NCI-H82 treated with DMSO at 0.1 percent for 48 hours (cell line): ENCODE measurements around the gene TPM4.
"Not testable (repeated sequence)": the region's sequence is repeated elsewhere in the genome, so short reads cannot be mapped to it uniquely, and the experiment has no call there.

Experiments
- DNase-seq: peaks from one replicate; lab custom pipeline; 2025; ENCODE audit not compliant: unreplicated experiment; lab: John Stamatoyannopoulos, UW

The TPM4 gene

GRCh38 chr19:16070366-16070990 lies 5.8 kb upstream of the TPM4 start:
- DNase-seq = no peak

DNA sequence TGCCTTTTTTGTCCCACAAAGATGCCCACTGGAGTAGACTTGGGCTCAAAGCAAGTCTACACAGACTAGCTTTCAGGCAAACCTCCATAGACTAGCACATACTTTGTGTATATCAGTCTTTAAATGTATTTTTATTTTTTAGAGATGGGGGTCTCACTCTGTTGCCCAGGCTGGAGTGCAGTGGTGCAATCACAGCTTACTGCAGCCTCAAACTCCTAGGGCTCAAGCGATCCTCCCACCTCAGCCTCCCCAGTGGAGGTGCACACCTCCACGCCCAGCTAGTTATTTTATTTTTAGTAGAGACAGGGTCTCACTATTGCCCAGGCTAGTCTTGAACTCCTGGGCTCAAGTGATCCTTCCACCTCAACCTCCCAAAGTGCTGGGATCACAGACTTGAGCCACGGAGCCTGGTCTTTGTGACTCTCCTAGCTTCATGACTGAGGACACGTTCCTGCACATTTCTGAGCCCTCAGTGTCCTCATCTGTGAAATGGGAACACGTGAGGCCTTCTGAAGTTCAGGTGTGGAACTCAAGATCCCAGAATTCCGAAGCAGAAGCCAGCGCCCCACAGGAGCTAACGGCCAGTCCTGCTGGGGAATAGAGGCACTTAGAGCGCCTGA lies 5.1 kb upstream of the TPM4 start:
- no peak for DNase-seq

DNA sequence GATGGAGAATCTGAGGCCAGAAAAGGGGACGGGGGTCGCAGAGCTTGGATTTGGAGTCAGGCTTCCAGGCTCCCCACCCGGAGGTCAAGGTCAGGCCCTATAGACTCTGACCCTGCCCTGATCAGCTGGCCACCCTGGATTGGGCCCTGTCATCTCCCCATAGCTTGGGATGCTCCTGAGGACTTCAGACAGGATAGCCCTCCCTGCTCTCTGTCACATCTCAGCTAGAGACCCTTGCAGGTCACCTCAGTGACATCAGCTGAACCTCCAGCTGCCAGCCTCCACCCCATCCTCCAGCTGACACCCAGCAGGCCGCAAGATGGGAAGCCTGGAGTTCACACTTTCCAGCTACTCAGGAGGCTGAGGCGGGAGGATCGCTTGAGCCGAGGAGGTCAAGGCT lies 2.8 kb upstream of the TPM4 start:
- no peak for DNase-seq

- DNase-seq = no peak
These were observed 2.3 kb upstream of the TPM4 start for GRCh38 chr19:16073988-16074387.

DNA sequence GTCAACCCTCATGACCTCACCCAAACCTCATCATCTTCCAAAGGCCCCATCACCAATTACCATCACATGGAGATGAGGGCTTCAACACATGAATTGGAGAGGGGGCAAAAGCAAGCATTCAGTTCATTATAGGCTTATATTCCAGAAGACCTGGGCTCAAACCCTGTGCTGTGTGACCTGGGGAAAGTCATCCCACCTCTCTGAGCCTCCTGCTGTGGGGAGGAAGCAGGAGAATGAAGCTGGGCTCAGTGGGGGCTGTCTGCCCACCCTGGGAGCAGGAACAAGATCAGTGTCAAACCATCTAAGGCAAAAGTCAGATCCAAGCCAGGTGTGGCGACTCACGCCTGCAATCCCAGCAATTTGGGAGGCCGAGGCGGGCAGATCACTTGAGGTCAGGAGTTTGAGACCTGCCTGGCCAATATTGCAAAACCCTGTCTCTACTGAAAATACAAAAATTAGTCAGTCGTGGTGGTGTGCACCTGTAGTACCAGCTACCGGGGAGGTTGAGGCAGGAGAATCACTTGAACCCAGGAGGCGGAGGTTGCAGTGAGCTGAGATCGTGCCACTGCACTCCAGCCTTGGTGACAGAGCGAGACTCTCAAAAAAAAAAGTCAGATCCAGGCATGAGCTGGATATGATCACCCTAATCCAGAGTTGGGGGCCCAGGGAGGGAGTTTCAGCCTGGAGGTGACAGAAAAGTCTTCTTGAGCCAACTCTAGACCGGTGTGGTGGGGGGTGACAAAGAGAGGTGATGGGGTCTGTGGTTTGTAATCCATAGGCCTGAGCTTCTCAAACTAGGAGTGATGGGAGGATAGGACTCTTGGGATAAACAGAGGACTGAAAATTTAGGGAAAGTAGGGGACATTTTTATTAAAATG lies 1.6 kb upstream of the TPM4 start:
- no peak for DNase-seq

DNA sequence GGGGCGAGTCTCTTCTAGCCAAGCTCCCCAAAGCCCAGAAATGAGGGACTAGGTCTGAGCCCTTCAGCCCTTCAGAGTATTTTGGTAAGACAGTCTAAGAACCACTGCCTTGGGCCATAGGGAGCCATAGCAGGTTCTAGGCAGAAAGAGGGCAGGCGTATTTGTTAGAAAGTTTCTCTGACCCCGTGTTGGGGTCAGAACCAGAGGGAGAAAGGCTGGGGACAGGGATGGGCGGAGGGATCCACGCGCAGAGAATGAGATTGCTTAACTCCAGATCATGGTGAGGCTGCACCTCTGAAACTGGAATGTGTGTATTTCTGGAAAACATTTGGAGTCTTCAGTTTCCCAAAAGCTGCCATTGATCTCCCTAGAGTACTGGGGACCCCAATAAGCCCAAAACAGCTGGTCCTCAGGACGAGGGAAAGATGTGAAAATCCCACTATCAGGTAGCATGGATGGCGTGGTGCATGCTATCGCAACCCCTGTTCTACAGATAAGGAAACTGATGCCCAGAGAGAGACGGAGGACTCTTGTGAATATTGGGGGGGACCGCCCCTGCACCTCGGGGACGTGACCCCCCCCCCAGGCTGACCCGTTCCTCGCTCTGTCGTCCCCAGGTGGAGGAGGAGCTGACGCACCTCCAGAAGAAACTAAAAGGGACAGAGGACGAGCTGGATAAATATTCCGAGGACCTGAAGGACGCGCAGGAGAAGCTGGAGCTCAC lies 703 bp upstream of the TPM4 start:
- no peak for DNase-seq

DNA sequence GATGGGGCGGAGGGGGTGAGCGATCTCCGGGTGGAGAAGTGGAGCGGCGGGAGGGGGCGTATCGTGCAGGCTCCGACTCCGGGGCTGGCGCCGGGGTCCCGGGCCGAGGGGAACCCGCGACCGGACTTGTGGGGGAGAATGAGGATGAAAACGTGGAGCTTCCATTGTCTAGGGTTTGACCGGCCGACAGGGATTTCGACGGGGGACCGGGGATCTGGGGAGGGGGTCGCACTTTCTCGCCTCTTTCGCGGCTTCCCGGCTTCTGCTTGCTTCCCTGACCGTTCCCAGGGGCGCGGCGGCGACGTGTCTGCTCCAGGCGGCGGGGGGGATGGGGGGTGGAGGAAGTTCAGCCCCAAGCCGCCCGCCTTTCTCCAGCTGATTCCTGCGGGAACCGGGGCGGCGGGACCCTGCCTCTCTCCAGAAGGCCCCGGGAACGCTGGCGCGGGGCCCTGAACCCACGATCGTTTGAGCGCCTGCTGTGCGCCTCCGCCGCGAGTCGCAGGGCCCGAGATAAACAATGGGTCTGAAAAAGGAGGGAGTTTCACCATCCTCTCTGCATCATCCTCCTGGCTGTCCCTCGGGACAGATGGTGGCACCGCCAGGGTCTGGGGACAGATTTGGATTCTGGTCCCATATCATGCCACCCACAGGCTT lies 790 bp downstream of the TPM4 start:
- DNase-seq = peak; percentile 25

GRCh38 chr19:16077984-16078758 lies 1.9 kb downstream of the TPM4 start:
- peak; percentile 93 for DNase-seq

DNA sequence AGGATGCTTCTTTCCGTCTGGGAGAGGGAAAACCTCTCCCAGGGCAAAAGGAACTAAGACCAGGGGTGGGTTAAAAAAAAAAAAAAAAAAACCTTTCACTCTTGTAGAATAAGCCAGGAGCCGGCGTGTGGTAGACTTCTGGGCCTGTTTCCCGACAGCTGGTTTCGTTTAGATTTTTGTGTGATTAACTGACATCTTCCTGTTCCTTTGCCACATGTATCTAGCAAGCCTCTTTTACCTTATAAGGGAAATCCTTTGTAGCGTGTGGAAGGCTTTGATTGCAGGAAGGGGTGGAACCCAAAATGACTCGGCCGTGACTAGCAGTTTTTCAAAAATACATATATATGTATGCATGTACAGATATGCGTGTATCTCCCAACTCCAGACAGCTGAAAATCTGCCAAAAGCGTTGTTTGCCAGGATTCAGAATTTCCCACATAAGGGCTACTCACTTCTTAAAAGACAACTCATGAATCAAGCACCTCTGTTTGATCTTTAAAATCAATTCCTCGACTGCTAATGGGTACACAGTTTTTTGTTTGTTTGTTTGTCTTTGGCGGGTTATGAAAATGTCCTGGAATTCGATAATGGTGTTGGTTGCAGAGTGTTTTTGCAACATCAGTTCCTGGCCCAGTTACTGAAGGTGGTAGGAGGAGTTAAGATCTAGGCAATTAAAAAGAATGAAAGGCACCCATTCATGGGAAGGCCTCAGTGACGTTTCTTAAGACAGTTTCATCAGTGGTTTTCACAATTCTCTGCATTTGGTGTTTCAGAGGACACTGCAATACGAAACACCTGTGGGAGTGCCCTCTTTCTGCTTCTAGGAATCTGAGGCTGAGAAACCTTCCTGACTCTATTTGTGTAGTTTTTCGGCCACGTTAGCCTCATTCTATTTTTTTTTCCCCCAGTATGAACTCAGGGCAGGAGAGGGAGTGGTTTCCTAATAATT lies 2.7 kb downstream of the TPM4 start:
- peak; percentile 44 for DNase-seq

DNA sequence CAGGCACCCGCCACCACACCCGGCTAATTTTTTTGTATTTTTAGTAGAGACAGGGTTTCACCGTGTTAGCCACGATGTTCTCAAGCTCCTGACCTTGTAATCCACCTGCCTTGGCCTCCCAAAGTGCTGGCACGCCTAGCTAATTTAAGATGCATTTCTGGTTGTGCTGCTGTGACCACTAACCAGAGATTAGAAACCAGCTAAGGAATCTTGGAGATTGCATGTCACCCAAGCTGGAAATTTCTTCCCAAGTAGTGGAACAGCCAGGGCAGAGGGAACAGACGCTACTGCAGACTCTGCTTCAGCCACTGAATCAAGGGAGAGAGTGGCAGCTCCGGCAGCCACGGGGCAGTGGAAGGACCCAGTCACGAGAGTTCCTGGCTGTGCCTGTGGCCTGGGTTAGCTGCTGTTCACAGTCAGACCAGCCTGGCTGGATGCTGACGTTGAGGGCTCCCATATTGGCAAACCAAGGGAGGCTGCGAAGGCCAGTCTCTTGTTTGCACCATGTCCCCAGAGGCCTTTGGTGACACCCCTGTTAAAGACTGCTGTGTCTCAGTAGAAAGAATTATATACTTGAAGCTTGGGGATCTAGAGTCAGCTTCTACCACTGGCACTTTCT lies 7.9 kb downstream of the TPM4 start:
- no peak for DNase-seq

- no peak for DNase-seq
These were observed 8.8 kb downstream of the TPM4 start for GRCh38 chr19:16085115-16085514.

DNA sequence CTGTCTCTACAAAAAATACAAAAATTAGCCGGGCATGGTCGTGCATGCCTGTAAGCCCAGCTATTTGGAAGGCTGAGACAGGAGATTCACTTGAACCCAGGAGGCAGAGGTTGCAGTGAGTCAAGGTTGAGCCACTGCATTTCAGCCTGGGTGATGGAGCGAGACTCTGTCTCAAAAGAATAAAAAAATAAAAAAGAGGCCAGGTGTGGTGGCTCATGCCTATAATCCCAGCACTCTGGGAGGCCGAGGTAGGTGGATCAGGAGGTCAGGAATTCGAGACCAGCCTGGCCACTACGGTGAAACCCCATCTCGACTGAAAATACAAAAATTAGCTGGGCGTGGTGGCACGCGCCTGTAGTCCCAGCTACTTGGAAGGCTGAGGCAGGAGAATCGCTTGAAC lies 11.1 kb downstream of the TPM4 start:
- not testable (repeated sequence) for DNase-seq

- no peak for DNase-seq
These were observed 11.6 kb downstream of the TPM4 start for GRCh38 chr19:16087940-16088339.

DNA sequence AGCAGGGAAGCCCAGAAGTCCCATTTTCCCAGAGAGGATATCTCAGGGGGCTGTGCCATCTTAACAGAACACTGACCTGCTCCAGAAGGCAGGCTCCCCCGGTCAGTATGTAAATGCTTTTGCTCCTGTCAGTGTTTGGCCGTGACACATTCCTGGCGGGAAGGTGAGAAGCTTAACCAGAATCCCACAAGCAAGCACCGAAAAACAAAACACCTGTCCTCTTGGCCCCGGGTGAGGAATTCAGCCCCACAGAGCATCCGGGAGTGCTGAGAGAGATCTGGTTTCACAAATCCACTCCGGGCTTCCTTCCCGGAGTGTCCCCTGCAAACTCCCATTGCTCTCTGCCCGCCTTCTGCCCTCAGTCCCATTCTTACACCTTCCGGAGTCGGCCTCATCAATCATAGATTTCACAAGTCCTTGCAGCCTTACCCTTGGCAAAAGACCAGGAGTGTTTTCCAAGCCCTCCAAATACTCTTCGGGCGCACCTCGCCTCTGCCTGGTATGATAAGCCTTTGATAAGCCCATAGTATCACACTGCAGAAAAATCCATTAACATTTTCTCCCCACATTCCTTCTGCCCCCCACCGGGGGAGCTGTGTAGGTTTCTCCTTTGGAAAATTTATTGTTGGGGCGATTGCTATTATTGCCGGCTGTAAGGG lies 12.2 kb downstream of the TPM4 start:
- DNase-seq = no peak

GRCh38 chr19:16089010-16089846 lies 12.9 kb downstream of the TPM4 start:
- DNase-seq = no peak

GRCh38 chr19:16091546-16092475 lies 15.5 kb downstream of the TPM4 start:
- no peak for DNase-seq
